Stimulated activated CD4-positive, alpha-beta T cell treated with anti-CD3 and anti-CD28 coated beads, Interleukin-15, amount 100 ng/mL, for 1 hour (primary cell): ENCODE results near the gene XPO1.

Source experiments
- DNase-seq, 2 donors: peaks; one replicate each; pipeline ENCODE4 v3.0.0-alpha.2; 2020; ENCODE audit warnings: low read depth in 1 of 2, low spot score in 1 of 2

XPO1 gene

DNA sequence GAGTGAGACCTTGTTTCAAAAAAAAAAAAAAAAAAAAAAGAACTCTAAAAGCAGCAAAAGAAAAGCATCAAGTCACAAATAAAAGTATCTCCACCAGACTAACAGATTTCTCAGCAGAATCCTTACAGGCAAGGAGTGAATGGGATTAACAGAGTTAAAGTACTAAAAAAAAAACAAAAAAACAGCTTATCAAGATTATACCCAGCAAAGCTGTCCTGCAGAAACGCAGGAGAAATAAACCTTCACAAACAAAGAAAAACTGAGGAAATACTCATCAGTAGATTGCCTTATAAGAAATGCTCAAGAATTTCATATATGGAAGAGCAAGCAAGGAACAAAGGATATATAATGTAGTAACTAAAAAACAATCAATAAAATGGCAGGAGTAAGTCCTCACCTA is 102.9 kb downstream of the XPO1 start:
- DNase-seq = no peak

DNA sequence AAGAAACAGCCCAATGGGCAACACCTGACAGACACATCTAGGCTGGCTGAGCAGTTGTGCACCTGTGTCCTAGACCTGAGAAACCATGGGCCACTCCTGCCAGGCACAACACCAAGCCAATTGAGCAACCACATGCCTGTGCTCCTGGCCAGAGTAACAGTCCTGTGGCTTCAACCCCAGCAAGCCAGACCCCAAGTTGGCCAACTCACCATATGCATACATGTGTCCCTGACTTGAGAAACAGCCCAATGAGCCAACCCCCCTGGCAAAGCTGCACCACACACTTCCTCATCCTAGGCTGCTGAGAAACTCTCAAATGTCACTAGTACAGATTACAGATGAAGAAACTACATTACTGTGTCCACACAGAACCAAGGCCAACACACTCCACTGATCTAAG is 103.8 kb downstream of the XPO1 start:
- DNase-seq = no peak

DNA sequence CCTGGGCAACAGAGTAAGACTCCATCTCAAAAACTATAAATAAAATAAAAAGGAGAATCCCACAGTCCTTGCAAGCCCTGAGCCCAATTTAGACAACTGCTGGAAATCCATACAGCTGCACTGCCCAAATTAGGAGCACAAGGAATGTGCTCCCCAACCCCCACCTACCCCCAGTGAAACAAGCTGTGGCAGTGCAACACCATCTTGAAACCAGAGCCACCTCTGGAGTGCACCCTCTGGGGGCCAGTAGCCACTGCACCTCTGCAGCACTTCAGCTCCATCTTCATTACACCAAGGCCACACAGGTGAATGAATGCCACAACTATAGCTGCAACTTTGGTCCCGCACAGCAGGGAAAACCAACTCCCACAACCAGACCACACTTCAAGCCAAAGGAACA is 104.5 kb downstream of the XPO1 start:
- DNase-seq = no peak

DNA sequence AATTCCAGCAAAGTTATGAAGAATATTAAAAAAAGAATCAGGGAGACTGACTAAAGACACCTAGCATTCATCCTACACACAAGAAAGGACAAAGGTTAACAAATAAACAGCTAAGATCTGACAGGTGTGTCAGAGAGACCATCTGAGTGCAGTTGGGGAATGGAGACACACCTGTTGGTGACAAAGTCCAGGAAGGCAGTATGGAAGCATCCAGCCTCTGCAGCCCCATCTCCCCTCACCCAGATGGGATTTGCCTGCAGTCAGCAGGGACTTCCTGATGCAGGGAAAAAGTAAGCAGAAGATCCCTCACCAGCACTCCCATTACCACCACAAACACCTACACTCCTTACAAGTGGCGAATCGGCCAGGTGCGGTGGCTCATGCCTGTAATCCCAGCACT is 105.2 kb downstream of the XPO1 start:
- DNase-seq = no peak

DNA sequence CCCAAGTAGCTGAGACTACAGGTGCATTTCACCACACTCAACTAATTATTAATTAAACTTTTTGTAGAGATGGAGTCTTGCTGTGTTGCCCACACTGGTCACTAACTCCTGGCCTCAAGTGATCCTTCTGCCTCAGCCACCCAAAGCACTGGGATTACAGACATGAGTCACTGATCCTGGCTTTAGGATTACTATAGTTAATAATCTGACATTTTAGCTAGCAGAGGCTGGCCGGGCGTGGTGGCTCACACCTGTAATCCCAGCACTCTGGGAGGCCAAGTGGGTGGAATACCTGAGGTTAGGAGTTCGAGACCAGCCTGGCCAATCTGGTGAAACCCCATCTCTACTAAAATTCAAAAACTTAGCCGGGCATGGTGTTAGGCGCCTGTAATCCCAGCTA is 106.8 kb downstream of the XPO1 start:
- no peak for DNase-seq
